Skeletal muscle tissue (tissue), 4 donors: ENCODE data around the gene C1QL4. TPM values are rescaled to one million over a fixed set of nuclear protein-coding genes. Genes with fewer than 3 reads are reported as not detected.
"Not testable (repeated sequence)": the region's sequence is repeated elsewhere in the genome, so short reads cannot be mapped to it uniquely, and the experiment has no call there.

Source experiments
- H3K27ac ChIP-seq: one replicate; pipeline ENCODE4 v1.7.0; 2013; ENCODE audit warnings: mild to moderate bottlenecking, low read depth, low read length, inconsistent platforms
- H3K27me3 ChIP-seq, 3 donors: one replicate each; pipeline ENCODE4 v1.7.0; 2013; ENCODE audit warnings: low read length in 3 of 3; ENCODE audit not compliant: control insufficient read depth in 3 of 3, insufficient read depth in 3 of 3
- H3K36me3 ChIP-seq, 3 donors: one replicate each; pipeline ENCODE4 v1.7.0; 2013; ENCODE audit warnings: low read length in 3 of 3; ENCODE audit not compliant: control insufficient read depth in 3 of 3, insufficient read depth in 3 of 3
- H3K4me1 ChIP-seq, 3 donors: one replicate each; pipeline ENCODE4 v1.7.0; 2013; ENCODE audit warnings: low read length in 3 of 3, mild to moderate bottlenecking in 3 of 3; ENCODE audit not compliant: control insufficient read depth in 3 of 3, insufficient read depth in 3 of 3
- H3K4me3 ChIP-seq, 3 donors: one replicate each; pipeline ENCODE4 v1.7.0; 2013; ENCODE audit warnings: low read length in 3 of 3
- H3K9ac ChIP-seq, 3 donors: one replicate each; pipeline ENCODE4 v1.7.0; 2013; ENCODE audit warnings: low read length in 3 of 3, mild to moderate bottlenecking in 3 of 3, moderate library complexity in 2 of 3, low read depth in 1 of 3
- H3K9me3 ChIP-seq, 3 donors: one replicate each; pipeline ENCODE4 v1.7.0; 2013; ENCODE audit warnings: low read length in 3 of 3; ENCODE audit not compliant: control insufficient read depth in 3 of 3
- total RNA-seq: library from RNA; depleted of rRNA; stranded (reverse); fragments of >200 nt; gene quantifications from one replicate; pipeline ENCODE4 v1.2.3, GENCODE V29; 2014
- donor health status: Osteomylitis.

The C1QL4 gene
- total RNA-seq: not detected

DNA sequence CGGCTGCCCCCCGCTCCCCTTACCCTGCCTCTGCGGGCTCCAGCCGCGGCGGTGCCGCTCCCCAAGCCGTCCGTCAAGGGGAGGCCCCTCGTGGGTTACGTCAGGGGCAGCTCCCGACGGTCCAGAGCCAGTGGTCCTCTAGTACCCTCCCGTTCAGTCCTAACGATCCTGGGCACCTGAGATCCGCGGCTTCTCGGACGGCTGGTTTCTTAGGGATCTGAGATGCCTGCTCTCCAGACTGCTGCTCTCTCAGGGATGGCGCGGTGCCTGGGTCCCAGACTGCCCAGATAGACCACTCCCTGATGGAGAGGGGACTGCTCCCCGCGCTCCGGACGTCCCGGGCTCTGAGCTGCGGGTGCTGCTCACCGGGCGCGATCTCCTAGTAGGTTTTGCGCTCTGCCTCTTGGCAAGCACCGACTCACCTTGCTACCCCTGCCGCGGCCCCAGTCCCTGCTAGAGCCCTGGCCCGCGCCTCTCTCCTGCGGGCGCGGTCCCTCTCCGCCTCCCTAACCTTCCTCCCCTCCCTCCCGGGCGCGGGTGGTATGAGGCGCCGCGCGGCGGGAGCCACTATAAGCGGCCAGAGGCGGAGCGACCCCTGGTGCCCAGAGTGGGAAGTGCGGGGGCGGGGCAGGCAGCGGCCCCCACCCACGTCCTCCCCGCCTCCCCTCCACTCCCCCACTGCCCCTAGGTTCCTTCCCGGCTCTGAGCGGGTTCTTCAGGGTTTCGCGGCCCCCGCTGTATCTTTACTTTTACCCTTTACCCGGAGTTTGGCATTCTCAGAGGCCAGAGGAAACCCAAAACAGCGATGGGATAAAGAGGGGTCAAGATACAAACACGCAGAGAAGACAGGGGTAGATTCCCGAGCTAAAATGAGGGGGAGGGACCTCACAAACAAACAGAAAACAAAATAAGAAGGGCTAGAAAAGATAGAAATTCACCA lies at the start of gene C1QL4:
Gene C1QL4 (minus strand): TSS at position 544 of the 940 bp plus-strand sequence. CDS start 711 bp downstream, outside the sequence.
- no peaks in the 10 kb centered on the region for H3K36me3 ChIP-seq
- H3K9me3 ChIP-seq: no peaks in the 10 kb centered on the region
- no peak within 1 kb of the TSS for H3K9ac ChIP-seq
- H3K27me3 ChIP-seq: peaks cover 49 to 76% (median 64%) of the 10 kb centered on the region in 3 donors
- no peak within 1 kb of the TSS for H3K27ac ChIP-seq
- H3K4me1 ChIP-seq: peaks cover 6 to 9% (median 8%) of the 10 kb centered on the region in 3 donors
- H3K4me3 ChIP-seq: peak within 1 kb of the TSS; percentile 3 to 41 (median 29)

GRCh38 chr12:49380184-49380583 lies 43.2 kb upstream of the C1QL4 start:
- H3K4me3 ChIP-seq, H3K36me3 ChIP-seq, H3K27me3 ChIP-seq, H3K27ac ChIP-seq, H3K4me1 ChIP-seq, H3K9me3 ChIP-seq, H3K9ac ChIP-seq: not testable (repeated sequence)

DNA sequence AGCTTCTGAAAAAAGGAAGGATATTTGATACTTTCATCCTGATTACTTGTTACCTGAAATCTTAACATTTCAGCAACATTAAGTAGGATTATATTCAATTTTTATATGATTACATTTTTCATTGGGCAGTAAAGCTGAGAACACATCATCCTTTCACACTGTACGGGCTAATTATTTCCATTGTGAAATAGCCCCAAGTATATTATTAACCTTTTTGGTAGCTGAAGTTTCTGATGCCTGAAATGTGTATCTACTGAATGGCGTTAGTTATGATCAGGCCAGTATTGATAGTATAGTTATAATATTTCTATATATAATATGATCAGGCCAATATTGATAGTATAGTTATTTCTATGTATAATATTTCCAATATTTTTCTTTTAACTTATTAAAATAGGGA lies 40.4 kb upstream of the C1QL4 start:
- Histone ChIP-seq H3K9ac (no peak overlapping the region), H3K27me3 (no peaks in the 10 kb centered on the region), H3K4me1 (no peaks in the 10 kb centered on the region), H3K36me3 (peaks cover 0 to 2% (median under 1%) of the 10 kb centered on the region in 3 donors), H3K4me3 (no peak overlapping the region), H3K9me3 (no peaks in the 10 kb centered on the region), H3K27ac (no peak overlapping the region)

DNA sequence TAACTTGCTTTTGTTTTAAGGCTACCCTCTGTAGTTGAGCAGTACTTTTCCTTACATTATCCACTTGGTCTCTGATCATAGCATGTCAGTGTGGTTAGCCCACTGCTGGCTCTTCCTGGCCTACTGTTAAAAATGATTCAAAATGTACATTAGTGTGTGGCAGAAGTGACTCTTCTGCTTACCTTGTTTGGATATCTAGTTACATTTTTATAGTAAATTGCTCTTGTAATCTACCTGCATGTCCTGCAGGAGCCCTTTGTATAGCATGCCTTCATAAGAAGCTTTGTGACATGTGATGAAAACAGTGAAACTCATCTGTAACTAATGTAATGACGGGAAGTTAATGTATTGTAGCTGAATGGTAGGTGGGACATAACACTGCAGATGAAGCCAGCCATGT lies 38.4 kb upstream of the C1QL4 start:
- Histone ChIP-seq H3K9me3 (no peaks in the 10 kb centered on the region), H3K27ac (no peak overlapping the region), H3K27me3 (no peaks in the 10 kb centered on the region), H3K36me3 (peaks cover 0 to 3% (median 2%) of the 10 kb centered on the region in 3 donors), H3K9ac (no peak overlapping the region), H3K4me1 (peaks cover 0 to under 1% (median 0%) of the 10 kb centered on the region in 3 donors), H3K4me3 (no peak overlapping the region)

DNA sequence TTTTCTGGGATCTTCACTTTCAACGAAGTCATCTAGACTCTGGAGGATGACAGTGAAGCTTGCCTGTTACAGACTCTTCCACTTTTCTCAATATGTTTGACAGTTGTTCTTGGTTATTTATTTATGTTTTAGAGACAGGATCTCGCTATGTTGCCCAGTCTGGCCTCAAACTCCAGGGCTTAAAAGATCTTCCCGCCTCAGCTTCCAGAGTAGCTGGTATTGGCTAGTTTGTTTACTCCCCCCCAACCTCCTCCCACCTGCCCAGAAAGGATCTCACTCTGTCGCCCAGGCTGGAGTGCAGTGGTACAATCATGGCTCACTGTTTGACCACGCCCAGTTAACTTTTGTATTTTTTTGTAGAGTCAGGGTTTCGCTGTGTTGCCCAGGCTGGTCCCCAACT lies 33.6 kb upstream of the C1QL4 start:
- no peaks in the 10 kb centered on the region for H3K27me3 ChIP-seq
- no peak overlapping the region for H3K9ac ChIP-seq
- no peaks in the 10 kb centered on the region for H3K9me3 ChIP-seq
- H3K4me1 ChIP-seq: peaks cover 13 to 29% (median 19%) of the 10 kb centered on the region in 3 donors
- peak overlapping the region; percentile 26 for H3K27ac ChIP-seq
- H3K4me3 ChIP-seq: no peak overlapping the region
- peaks cover 0 to 3% (median 2%) of the 10 kb centered on the region in 3 donors for H3K36me3 ChIP-seq

DNA sequence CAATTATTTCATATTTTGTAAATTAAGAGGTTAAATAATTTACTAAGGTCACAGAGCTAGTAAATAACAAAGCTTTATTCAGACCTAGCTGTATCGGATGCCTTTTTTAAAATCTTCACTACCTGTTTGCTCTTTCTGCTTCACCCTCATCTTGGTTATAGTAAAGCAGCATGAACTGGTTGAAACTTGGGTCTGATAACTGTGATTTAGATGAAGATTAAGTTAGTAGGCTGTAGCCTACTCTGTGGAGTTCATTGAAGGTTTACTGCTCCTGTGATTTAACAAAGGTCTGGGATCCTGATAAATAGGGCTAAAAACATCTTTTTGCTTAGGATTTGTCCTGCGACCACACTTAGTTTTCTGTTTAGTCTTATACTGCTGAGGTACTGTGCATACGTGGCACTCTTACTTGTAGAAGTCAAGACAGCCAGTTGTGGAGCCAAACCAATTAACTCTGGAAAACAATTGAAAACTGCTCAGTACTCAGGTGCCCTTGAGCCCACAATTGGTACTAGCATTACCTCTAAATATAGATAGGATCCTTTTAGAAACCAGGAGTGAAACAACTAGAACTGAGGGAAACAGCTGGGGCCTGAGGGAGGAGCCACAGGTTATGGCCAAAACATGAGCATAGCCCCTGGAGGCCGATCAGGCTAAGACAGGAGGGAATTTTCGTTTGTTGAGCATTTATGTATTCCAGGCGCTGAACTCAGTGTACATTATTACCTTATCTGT lies 32.6 kb upstream of the C1QL4 start:
- H3K4me1 ChIP-seq: peaks cover 13 to 29% (median 19%) of the 10 kb centered on the region in 3 donors
- H3K27me3 ChIP-seq: no peaks in the 10 kb centered on the region
- H3K27ac ChIP-seq: peak overlapping the region; percentile 80
- no peaks in the 10 kb centered on the region for H3K9me3 ChIP-seq
- H3K36me3 ChIP-seq: peaks cover 0 to 3% (median 2%) of the 10 kb centered on the region in 3 donors
- peak overlapping the region in 2 of 3 donors; percentile 34 to 45 for H3K4me3 ChIP-seq
- H3K9ac ChIP-seq: peak overlapping the region; percentile 42 to 76 (median 60)

GRCh38 chr12:49368240-49368600 lies 31.2 kb upstream of the C1QL4 start:
- no peaks in the 10 kb centered on the region for H3K9me3 ChIP-seq
- H3K4me3 ChIP-seq: peak overlapping the region; percentile 76 to 87 (median 78)
- H3K36me3 ChIP-seq: peaks cover 0 to 3% (median 2%) of the 10 kb centered on the region in 3 donors
- H3K27me3 ChIP-seq: no peaks in the 10 kb centered on the region
- H3K4me1 ChIP-seq: peaks cover 13 to 29% (median 19%) of the 10 kb centered on the region in 3 donors
- H3K27ac ChIP-seq: peak overlapping the region; percentile 80
- H3K9ac ChIP-seq: peak overlapping the region; percentile 81 to 92 (median 90)

DNA sequence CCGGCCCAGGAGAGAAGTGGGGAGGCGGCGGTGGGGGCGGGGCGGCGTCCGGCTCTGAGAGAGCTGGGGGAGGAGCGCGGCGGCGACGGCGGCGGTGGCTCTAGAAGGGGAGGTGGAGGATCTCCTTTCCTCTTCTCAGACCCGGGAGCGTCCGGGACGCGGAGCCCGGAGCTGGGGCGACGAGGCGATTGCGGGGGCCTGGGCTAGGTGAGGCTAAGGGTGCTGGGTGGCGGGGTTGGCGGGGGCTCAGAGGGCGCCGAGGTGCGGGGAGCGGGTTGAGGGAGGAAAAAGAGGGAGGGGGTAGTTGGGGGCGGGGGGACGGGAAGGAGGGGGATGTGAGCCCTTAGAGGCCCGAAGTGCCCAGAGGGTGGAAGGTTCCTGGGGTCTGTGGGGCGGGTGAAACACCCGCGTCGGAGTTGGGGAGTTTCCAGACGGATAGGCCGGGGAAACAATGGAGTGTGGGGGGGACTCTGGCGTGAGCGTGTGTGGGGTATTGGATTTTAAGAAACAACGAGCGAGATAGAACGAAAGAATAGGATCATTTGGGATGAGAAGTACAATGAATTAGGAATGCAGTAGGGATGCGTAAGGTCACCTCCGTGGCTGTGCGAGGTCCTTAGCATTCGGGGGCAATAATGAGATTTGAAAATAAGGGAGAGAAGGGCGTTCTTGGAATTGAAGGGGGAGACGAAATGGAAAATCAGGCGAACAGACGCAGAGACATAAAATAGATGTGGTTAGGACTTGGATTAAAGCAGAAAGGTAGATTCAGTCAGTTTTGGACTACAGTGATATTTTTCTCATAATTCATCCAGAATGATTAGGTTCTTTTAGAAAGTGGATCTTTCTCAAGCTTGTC lies 30.6 kb upstream of the C1QL4 start, which contains the start of gene SPATS2:
Gene SPATS2 (plus strand): TSS at position 82 of the 859 bp plus-strand sequence. CDS start 93,551 bp downstream, outside the sequence.
- peaks cover 13 to 29% (median 19%) of the 10 kb centered on the region in 3 donors for H3K4me1 ChIP-seq
- peak within 1 kb of the TSS; percentile 82 to 92 (median 90) for H3K9ac ChIP-seq
- H3K27me3 ChIP-seq: no peaks in the 10 kb centered on the region
- H3K9me3 ChIP-seq: no peaks in the 10 kb centered on the region
- H3K4me3 ChIP-seq: peak within 1 kb of the TSS; percentile 76 to 87 (median 78)
- H3K27ac ChIP-seq: peak within 1 kb of the TSS; percentile 80
- peaks cover 0 to 3% (median 0%) of the 10 kb centered on the region in 3 donors for H3K36me3 ChIP-seq

- Histone ChIP-seq H3K9ac (peak overlapping the region; percentile 82 to 92 (median 90)), H3K27me3 (no peaks in the 10 kb centered on the region), H3K9me3 (no peaks in the 10 kb centered on the region), H3K27ac (peak overlapping the region; percentile 80), H3K4me1 (peaks cover 13 to 29% (median 19%) of the 10 kb centered on the region in 3 donors), H3K4me3 (peak overlapping the region; percentile 76 to 87 (median 78)), H3K36me3 (no peaks in the 10 kb centered on the region)
Measured at GRCh38 chr12:49366652-49367380, 29.8 kb upstream of the C1QL4 start.
